ENCODE measurements around the gene ADCY10.

- no peak for TF ChIP-seq CTCF (conservative IDR thresholded peaks at IDR 0.05; ENCODE audit: low read depth in 2 of 2)
- no peak for TF ChIP-seq EZH2phosphoT487 (IDR thresholded peaks at IDR 0.05; ENCODE audit: unreplicated experiment)
- TF ChIP-seq JUNB (IDR thresholded peaks at IDR 0.05; ENCODE audit: unreplicated experiment), result no peak
- no peak for TF ChIP-seq POLR2AphosphoS5 (IDR thresholded peaks at IDR 0.05; ENCODE audit: low read depth)
- no peak for TF ChIP-seq REST (IDR thresholded peaks at IDR 0.05; ENCODE audit: unreplicated experiment)
Measured at GRCh38 chr1:167899253-167899681, 14.7 kb downstream of the ADCY10 start.

All from GM23338 (cell line).